Activated T-cell treated with anti-CD3 and anti-CD28 coated beads for 48 hours (primary cell): Measurements from ENCODE around the gene EXOC6B.

Source experiments
- DNase-seq: peaks from one replicate; pipeline ENCODE4 v3.0.0-alpha.2; 2020; ENCODE audit warnings: low read depth

EXOC6B gene

DNA sequence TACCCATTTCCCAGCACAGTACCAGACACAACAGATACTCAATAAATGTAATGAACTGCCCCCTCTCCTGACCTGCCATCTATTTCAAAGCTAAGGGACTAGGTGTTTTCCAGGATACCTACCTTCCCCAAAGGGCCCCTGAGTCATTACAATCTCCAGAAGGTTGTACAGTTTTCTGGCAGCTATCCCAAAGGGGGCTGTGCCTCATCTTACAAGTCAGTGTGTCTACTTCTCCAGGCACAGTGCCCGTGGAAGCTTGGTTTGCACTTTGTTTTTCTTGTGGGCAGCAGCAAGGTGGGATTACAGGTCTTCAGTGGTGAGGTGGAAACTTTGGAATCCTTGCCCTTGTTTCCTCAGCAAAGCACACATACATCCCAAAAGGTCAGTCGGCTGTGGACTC lies 615.4 kb downstream of the EXOC6B start:
- no peak for DNase-seq

DNA sequence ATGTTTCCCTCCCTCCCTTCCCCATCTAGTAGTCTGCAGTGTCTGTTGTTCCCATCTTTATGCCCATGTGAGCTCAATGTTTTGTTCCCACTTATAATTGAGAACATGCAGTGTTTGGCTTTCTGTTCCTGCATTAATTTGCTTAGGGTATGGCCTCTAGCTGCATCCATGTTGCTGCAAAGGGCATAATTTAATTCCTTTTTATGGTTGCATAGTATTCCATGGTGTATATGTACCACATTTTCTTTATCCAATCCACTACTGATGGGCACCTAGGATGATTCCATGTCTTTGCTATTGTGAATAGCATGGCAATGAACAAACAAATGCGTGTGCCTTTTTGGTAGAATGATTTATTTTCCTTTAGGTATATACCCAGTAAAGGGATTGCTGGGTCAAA lies 617.6 kb downstream of the EXOC6B start:
- DNase-seq, result no peak

DNA sequence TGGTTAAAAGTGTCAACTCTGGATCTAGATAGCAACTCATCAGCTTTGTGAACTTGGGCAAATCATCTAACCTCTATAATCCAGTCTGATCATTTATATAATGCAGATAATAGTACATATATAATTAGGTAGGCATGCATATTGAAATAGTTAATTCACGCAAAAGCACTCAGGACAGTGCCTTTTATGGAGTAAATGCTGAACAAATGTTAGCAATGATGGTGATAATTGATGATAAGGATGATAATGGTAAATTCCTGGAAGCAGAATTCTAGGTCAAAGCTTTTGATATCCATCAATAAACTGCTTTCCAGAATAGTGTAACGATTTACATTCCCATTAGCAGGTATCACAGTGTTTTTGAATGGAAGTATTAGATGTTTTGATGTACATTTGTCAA lies 618.5 kb downstream of the EXOC6B start:
- no peak for DNase-seq

DNA sequence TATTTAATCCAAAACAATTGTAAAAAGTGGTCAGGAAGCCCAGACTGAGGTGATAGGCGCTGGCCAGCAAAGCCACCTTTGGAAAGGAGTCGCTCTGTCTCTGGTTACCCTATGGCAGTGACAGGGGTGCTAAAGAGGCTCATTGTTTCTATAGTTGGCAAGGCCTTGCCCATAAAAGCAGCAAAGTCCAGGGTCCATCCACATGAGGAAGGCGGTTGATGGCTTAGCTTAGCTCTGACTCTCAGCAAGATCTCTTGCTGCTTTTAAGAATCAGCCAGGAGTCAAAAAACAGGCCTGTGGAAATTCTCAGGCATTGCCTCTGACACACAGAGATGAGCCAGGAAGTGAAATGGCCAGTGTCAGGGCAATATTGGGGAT lies 620.3 kb downstream of the EXOC6B start:
- no peak for DNase-seq

DNA sequence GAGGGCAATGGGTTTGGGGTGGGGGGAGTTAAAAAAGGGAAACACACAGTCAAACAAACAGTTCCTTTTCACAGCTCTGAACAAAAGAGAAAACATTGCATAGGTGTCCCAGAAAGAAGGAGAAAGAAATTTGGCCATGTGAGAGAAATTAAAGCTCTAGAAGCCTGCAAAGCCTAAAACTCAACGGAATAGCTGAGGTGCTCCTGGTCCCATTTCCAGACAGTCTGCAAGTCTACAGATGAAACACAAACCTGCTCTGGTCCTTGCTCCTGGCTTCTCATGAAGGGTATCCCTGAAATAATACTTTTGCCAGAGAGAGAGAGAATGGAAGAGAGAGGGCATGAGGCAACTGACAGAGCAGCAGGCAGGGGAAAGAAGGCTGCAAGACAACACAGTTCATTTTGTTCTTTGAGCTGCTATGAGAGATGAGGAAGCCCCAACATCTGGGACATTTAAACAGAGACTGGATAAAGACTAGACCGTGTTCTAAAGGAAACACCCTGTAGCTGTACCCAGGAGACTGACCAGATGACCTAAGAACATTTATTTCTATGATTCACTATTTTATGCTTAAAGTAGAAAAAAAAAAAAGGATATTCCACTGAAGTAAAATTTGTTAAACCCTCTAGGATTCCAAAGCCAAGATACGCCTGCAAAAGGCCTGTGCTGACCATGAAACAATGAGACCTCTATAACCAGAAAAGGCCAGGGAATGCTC lies 620.9 kb downstream of the EXOC6B start:
- no peak for DNase-seq

DNA sequence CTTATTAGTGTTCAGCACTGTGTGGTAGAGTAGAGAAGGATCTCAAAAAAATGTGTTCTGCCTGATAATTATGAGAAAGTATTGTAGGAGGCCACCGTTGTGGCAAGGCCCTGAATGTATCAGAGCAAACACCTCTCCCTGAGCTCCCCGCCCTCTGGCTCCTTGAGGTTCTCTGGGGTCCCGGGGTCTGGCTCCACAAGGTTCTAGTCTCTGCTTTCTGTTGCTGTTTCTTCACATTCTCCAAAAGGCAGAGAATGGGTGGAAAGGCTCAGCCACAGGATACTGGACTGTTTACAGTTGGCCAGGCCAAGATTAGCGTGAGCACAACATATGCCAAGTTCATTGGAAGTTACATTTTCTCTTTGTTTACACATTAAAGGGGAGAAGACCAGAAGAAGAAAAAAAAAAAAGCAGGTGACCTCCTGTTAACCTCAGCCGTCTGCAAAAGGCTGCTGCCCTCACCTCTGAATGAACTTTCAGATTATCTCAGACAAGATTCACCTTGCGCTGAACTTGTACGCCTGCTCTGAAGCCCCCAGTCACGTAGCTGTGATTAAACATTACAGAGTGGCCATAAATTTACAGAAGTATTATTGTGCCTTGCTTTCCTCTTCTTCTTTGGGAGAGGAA lies 621.6 kb downstream of the EXOC6B start:
- DNase-seq, result no peak

DNA sequence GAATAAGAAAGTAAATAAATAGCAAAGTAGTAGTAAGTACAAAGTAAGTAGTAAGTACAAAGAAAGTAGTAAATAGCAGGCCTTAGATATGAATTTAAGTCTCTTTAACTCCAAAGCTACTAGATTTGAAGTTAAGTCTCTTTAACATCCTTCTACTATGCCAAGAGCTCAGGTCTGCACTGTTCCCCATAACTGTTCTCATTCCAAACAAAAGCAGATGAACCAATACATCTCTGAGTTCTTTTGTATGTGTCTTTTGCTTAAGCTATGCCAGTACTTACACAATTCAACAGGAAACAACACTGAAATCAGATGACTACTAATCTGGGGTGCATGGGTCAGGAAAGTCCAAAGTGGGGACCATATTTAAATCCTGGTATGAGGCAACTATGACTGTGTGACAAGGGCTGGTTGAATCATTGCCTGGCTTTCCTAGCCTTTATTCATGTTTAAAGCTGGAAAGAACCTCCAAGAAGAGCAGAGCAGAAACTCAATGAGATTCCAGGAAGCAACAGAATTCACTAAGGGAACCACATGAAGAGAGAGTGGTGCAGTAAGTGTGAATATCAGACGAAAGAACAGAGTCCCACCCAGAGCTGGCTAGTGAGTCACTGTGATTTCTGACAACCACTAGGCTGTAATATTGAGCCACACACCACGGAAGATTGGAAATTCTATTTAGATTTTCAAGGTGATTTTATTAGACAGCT lies 627.1 kb downstream of the EXOC6B start:
- DNase-seq, result no peak

DNA sequence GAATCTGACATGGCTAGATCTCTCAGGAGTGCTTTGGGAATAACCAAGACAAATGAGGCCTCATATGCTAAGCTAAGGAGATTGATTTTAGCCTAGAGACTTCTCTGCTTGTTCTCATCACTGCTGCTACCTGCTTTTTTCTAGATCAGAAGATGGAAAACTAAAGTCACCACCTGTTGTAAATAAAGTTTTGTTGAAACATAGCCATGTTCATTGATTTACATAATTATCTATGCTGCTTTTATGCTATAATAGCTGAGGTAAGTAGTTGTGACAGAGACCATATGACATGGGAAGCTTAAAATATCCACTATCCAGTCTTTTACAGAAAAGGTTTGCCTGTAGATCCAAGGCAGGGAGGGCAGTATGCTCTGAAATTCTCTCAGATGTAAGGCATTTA lies 632.1 kb downstream of the EXOC6B start:
- DNase-seq, result no peak

DNA sequence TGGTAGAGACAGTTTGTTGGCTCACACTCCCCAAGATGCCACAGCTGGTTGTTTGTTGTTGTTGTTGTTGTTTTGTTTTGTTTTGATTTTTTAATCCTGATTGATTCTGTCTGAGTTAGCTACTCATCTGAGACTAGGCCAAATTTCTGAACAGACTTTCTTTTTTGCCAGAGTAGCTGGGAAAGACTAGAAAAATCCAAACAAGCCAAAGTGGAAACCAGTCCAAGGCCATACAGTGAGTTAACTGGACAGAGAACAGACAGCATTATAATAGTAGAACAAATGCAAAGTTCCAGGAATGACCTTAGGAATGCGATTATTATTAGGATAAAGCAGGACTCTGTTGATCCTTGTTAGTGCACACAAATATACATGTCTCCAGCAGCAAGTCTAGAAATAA lies 634.4 kb downstream of the EXOC6B start:
- DNase-seq, result no peak

DNA sequence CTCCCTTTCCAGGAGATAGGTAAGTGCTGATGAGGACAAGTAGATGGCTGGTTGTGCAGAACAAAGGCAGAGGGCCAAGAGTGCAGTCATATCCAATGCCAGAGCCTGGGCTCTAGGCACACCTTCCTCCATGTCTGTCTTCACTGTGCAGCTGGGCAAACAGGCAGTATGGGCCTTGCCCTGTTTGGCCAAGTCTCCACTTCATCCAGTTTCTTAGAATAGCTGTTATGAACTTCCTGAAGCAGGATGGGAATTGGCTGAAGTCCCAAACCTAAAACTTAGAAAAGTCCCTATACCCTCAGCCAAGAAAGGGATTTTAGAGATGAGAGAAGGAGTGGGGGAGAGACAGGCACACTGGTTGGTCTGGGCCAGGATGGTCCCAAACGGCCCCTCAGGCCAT lies 640.6 kb downstream of the EXOC6B start:
- DNase-seq, result no peak

DNA sequence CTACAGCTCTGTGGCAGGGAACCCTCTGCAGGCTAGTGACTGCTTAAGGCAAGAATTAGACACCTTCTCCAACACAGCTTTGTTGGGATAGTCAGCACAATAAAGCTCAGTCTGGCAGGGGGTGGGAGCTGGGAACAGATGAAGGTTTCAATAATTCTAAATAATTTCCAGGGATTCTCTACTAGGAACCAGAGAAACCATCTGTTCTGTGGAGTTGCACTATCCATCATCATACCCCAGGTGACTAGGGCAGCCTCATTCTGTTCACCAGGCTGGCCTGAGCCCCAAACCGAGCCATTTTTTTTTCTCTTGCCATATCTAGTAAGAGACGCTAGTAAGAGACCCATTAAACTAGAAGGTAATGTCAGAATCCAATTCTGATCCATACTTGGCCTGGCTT lies 642.4 kb downstream of the EXOC6B start:
- no peak for DNase-seq

DNA sequence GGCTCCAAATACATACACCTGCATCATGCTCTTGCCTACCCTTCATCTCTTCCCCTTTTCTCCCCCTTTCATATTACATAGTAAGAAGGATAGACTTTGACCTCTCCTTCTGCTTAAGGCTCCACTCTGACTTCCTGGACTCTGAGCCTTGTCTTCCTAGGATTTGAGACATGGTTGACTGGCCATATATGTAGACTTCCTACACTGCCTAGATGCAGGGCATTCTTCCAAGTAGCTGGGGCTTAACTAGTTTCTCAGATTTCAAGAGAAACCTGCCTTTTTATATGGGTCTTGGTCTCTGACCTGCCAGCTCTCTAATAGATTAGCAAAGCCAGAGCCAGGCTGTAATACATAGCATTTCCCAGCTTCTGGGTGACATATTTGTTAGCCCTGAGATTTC lies 642.8 kb downstream of the EXOC6B start:
- no peak for DNase-seq

DNA sequence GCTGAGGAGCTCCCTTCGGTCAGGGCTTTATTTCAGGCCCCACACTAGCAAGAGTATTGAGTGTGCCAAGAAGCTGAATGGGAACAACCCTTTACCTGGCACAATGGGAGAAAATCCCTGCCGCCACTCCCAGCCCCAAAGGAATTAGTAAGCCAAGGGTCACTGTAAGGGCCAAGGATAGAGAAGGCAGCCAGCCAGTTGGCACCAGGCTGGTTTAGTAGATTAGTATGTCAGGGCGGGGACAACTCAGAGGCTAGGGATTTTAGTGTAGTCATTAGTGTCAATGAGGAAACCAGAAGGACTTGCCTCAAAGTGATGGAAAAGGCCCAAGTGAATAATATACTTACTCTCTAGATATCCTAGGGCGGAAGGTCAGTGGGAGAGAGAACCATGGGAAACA lies 643.3 kb downstream of the EXOC6B start:
- DNase-seq, result no peak

DNA sequence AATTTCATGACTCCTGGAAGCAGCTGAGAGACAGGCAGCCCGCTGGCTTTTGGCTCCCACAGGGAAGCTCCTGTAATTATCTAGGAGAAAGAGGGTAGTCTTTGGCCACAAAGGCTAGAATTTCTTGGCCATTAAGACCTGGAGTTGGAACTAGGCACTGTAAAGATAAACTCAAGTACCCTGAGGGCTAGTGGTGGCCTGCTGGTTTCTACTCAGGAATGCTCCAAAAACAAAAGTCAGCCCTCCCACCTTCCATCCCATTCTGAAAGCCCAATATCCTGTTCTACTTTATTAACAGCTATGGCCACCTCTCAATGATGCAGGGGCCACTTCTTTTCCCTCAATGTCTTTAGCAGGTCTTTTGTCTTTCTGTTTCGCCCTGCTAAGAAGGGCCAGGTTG lies 644.2 kb downstream of the EXOC6B start:
- DNase-seq, result no peak

DNA sequence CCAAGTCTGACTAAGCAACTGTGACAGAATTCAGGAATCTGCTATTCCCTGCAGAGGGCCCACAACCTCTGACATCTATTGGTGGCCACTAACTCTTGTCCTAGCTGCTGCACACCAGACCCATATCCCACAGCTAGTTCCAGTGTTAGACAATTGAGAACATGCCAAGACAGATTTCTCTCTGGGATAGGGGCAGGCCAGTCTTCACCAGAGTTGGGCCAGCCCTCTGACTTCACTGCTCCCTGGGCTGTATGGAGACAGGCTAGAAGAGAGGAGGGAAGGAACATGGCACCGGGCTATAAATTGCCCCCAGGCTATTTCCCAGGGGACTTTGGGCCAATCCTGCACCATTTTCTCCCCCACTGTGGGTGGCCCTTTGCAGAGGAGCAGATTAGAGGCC lies 645.5 kb downstream of the EXOC6B start:
- DNase-seq, result no peak

DNA sequence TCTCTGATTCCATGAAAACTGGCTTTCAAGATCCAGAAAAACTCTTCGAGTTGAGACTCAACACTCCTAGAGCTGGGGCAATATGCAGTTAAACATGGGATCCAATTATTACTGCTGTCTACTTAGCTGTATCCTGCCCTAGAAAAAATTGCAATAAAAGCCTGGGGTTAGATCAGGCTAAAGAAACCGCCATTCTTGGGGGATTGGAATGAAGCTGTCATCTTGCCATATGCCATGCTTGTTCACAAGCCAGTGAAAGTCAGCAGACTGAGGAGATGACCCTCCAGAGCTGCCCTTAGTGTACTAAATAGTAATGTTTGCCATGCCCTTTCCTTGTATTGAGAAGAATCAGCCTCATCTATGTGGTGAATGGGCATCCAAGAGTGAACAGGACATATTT lies 647.3 kb downstream of the EXOC6B start:
- no peak for DNase-seq

DNA sequence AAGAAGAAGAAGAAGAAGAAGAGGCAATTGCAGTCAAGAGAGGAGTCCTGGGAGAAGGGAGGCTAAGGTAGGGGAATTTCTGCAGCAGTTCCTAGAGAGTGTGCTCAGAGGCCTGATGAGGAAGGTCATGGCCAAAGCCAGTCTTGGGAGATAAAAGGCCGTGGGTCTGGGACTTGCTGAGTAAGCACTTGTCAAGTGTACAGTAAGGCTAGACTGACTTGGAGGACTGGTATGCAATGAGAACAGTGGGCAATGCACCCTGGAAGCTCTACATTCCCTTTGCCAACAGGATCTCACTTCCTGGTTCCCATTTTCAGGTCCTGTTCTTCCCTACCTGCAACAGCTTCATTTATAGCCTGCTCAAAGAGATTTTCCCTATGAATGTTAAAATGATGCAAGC lies 649.6 kb downstream of the EXOC6B start:
- no peak for DNase-seq

DNA sequence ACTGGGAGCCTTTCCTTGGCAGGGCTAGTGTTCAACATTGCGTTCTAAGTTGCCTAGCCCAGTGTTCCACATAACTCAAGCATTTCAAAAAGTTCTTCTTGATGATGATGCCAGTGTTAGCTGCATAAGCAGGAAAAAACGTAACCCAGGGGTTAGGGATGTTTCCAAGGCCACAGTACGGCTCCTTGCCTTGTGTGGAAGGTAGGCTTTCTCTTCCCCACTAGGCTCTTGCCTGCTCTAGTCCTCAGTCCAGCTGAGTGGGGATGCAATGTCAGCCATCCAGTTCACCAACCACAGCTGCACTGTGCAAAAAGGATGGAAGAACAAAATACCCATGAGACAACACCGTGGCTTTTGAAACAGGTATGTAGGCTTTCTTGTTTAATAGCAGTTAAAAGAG lies 650.2 kb downstream of the EXOC6B start:
- no peak for DNase-seq

DNA sequence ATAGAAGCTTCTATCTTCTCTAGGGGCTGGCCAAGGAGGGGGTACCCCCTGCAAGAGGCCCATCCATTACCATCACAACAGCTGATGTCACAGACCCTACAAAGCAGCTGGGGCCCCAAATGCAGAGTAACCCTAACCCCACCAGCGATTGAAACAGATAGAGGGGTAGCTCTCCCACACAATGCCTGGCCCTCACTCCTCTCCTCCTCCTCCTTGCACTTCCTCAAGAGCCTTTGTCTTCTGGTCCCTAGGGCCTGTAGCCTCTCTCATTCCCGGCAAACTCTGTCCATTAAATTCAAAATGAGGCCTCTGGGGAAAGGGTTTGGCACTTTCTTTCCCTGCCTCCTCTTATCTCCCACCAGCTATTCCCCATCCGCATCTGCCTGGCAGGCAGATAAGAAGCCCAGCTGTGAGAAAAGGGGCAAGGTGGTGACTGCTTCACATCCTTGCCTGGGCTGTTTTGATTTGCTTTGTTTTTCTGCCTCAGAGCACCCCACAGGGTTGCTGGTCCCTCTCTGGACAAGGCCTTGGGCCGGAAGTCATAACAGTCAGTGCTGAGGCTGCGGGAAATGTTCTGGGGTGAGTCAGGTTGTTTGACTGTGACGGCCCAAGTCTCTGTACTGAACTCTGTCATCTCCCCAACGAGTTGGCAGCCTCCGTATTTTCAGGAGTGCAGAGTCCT lies 652.1 kb downstream of the EXOC6B start:
- no peak for DNase-seq

DNA sequence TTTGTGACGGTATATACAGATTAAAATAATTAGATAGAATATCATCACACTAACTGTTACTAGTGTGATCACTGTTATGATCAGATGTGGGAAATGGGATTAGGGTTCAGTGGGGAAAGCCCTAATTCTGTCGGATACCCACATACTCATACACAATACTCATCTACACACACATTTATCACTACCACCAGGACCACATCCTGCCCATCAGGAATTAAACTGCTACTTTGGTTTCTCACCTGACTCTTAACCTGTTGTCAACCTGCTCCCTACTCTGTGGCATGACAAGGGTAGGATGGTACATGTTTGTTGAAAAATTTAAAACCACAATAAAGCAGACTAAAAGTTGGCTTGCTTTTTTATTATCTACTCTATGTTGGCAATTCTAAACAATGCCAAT lies 653.4 kb downstream of the EXOC6B start:
- DNase-seq, result no peak

DNA sequence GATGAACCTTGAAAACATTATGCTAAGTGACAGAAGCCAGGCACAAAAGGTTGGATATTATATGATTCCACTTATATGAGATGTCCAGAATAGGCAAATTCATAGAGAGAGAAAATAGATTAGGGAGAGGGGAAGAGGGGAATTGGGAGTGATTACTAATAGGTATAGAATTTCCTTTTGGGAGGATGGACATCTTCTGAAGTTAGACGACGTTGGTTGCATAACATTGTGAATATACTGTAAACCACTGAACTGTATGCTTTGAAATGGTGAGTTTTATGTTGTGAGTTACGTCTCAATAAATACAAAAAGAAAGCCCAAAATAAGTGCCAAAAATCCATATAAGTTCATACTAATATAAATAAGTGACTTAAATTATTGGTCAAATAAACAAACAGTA lies 659.6 kb downstream of the EXOC6B start:
- no peak for DNase-seq

DNA sequence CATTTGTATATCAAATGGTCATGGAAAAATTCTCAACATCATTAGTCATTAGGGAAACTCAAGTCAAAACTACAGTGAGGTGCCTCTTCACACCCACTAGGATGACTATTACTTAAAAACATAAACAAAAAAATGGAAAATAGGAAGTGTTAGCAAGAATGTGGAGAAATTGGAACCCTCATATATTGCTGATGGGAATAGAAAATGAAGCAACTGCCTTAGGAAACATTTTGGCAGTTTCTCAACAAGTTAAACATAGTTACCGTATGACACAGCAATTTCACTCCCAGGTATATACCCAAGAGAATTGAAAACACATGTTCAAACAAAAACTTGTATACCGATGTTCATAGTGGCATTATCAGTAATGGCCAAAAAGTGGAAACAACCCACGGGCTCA lies 660.0 kb downstream of the EXOC6B start:
- DNase-seq, result no peak

DNA sequence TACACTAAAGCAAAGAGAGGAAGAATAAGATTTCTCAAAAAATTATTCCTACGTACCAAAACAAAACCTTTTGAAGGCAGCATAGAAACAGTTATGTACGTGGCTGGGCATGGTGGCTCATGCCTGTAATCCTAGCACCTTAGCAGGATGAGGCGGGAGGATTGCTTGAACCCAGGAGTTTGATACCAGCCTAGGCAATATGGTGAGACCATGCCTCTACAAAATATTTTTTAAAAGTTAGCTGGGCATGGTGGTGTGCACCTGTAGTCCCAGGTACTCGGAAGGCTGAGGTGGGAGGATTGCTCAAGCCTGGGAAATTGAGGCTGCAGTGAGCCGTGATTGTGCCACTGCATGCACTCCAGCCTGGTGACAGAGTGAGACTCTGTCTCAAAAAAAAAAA lies 663.3 kb downstream of the EXOC6B start:
- DNase-seq, result no peak
